ENCODE data around the gene SPPL2C. TPM values are rescaled to one million over a fixed set of nuclear protein-coding genes. Genes with fewer than 3 reads are reported as not detected.
A peak's percentile ranks its signal among the peaks of the same experiment; 100 is the strongest.

The SPPL2C gene
- polyA plus RNA-seq, 3 donors from 2014 or later, result not detected

DNA sequence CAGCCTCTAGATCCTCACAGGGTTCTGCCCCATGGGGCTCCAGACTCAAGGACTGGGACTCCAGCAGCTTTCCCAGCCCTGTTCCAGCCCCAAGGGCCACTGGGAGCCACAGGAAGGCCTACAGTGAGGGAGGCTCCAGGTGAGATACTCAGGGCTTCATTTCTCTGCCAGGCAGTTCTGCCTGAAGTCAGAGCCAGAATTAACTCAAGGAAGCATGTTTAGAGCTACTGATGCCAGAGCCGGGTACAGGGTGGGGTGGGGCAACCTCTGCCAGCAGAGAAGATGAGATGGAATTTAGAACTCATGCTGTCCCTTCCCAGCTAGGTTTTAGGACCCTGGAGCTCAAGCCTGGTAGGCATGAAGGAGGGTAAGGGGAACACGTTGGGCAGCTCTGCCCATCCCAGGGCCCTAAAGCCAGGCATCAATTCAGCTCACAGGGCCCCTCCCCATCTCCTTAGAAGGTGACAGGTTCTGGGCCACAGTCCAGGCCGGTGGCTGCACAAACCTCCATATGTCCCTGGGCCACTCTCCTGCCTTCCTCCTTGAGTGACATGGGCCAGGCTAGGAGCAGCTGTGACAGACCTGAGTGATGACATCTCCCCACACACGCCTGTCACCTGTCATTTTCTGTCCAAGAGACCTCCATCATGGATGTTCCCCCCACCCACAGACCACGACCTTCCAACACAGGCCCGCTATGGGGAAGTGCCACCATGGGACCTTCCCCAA, 24.5 kb upstream of the SPPL2C start:
- Mint-ChIP-seq H3K4me3 (no peak overlapping the region), H3K4me1 (no peaks in the 10 kb centered on the region), H3K27me3 (ENCODE audit: low read depth in 3 of 3) (peaks cover 0 to 2% (median 0%) of the 10 kb centered on the region in 3 donors), H3K36me3 (no peaks in the 10 kb centered on the region), H3K27ac (no peak overlapping the region), H3K9me3 (no peaks in the 10 kb centered on the region)
- no peak for DNase-seq

DNA sequence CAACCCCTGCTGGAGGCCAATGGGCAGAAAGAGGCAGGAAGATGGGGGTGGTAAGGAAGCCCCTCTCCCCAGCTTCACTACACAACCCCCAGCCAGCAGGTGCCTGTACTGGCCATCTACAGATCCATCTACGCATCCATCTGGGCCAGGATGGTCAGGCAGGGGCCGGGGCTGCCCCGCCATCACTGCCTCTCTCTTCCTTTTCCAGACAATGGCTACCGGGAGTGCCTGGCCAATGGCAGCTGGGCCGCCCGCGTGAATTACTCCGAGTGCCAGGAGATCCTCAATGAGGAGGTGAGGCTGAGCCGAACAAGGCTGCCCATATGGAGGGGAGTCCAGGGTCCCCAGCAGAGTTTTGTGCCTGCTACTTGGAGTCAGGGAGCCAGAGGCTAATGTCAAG, 23.5 kb upstream of the SPPL2C start:
- Mint-ChIP-seq H3K4me1 (no peaks in the 10 kb centered on the region), H3K36me3 (no peaks in the 10 kb centered on the region), H3K4me3 (no peak overlapping the region), H3K27me3 (ENCODE audit: low read depth in 3 of 3) (peaks cover 0 to 2% (median 0%) of the 10 kb centered on the region in 3 donors), H3K27ac (no peak overlapping the region), H3K9me3 (no peaks in the 10 kb centered on the region)
- no peak for DNase-seq

DNA sequence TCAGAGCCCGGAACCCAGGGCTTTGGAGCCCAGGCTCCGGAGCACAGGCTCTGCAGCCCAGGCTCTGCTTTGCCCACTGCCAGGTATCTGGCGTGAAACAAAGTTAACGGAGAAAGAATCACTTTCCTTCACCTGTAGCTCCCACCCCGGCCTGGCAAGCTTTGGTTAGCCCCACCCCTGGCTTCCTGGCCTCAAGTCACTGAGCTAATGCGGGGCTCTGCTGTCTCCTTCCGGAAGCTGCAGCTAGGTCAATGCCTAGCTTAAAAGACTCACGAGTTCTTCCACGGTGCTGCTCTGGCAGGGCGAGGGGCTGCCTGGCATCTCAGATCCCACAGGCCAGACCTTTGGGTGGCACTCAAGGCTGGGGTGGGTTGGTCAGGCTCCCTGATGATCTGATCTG, 21.1 kb upstream of the SPPL2C start:
- Mint-ChIP-seq H3K4me3 (no peak overlapping the region), H3K36me3 (no peaks in the 10 kb centered on the region), H3K27ac (no peak overlapping the region), H3K9me3 (no peaks in the 10 kb centered on the region), H3K4me1 (no peaks in the 10 kb centered on the region), H3K27me3 (ENCODE audit: low read depth in 3 of 3) (peaks cover 0 to 2% (median 0%) of the 10 kb centered on the region in 3 donors)
- DNase-seq, result no peak

DNA sequence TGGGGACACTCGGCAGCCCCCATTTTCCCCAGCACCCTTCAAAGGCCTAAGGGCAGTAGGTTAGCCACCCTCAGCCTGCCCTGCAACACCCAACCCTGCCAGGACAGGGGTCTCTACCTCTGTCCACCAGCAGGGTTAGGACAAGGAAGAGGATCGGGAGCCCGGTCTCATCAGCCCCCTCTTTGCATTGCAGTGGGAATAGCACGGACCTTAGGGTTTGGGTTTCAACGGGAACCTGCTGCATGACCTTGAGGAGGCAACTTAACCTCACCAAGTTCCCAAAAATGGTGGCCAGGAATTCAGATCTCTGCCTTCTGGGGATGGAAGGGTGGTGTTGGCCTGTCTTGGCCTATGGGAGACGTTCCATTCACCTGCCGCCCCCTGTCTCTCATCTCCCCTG, 20.2 kb upstream of the SPPL2C start:
- Mint-ChIP-seq H3K27ac (no peak overlapping the region), H3K36me3 (no peaks in the 10 kb centered on the region), H3K9me3 (no peaks in the 10 kb centered on the region), H3K27me3 (ENCODE audit: low read depth in 3 of 3) (peaks cover 0 to 2% (median 0%) of the 10 kb centered on the region in 3 donors), H3K4me1 (no peaks in the 10 kb centered on the region), H3K4me3 (no peak overlapping the region)
- DNase-seq, result no peak

DNA sequence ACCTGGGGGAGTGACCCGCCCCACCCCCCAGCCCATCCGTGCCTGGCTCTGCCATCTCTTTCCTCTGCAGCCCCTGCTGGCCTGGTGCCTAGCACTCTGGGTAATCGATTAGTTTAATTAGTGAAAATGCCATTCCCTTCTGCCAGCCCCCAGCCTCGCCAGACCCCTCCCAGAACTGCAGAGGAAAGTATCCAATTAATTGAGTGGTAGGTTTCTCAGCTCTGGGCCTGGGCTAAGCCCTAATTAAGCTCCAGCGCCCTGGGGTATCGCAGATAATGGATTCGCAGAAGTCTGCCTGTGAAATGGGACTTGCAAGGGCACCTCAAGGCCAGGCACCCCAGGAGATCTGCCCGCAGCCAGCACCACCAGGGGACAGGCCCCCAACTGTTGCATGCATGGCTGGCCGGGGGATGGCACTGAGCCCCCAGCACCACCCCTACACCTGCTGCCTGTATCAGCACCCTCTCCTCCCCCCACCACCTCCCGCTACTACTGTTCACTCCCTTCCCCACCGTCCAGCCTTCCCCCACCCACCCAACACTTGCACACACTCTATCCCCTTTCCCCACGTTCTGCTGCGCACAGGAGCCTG, 19.7 kb upstream of the SPPL2C start:
- H3K9me3 Mint-ChIP-seq, result no peaks in the 10 kb centered on the region
- no peaks in the 10 kb centered on the region for H3K36me3 Mint-ChIP-seq
- H3K27ac Mint-ChIP-seq, result no peak overlapping the region
- H3K4me1 Mint-ChIP-seq, result no peaks in the 10 kb centered on the region
- no peak overlapping the region for H3K4me3 Mint-ChIP-seq
- H3K27me3 Mint-ChIP-seq (ENCODE audit: low read depth in 3 of 3), result peaks cover 0 to 2% (median 0%) of the 10 kb centered on the region in 3 donors
- no peak for DNase-seq

DNA sequence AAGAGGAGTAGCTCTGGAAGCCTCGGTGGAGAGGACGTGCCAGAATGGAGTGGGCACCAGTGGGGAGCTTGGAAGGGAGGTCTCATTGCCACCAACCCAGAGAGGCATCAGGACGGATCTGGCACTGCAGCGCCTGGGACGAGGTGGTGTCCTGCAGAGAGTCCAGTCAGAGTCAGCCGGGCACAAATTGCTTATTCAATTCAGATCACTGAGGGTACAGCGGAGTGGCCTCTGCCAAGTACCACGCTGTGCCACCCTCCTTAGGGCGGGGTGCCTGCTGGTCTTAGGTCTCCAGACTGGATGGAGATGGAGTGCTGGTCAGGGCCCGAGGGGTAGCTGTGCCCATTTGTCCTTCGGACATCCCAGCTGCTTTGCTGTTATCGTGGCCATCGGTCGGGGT, 18.9 kb upstream of the SPPL2C start:
- no peak overlapping the region for H3K27ac Mint-ChIP-seq
- H3K27me3 Mint-ChIP-seq (ENCODE audit: low read depth in 3 of 3), result peaks cover 0 to 2% (median under 1%) of the 10 kb centered on the region in 3 donors
- H3K36me3 Mint-ChIP-seq, result no peaks in the 10 kb centered on the region
- H3K9me3 Mint-ChIP-seq, result no peaks in the 10 kb centered on the region
- DNase-seq, result no peak
- no peak overlapping the region for H3K4me3 Mint-ChIP-seq
- no peaks in the 10 kb centered on the region for H3K4me1 Mint-ChIP-seq

DNA sequence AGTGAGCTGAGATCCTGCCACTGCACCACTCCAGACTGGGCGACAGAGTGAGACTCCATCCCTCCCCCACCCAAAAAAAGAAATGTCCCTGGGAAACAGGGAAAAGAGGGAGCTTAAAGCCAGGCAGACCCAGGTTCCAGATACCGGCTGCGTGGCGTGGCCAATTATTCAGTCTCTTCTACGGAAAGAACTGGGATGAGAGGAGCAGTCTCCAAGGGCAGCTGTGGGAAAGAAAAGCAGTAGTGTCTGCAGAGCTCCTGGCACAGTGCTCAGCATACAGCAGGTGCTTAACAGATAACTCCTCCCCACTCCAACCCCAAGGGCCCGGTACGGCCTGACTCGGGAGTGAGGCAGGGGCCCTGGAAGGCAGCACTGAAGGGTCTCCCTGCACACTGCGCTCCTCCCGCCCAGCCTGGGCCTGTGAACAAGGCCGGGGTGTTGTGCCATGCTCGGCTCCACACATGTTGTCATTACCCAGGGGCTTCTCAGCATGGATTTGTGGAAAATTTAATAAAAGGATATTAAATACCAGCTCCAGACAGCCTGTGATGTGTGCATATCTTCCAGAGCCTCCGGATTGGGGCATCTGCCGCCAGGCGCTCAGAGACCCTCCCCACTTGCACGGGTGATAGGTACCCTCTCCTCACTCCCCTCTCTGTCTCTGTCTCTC, 17.6 kb upstream of the SPPL2C start:
- Mint-ChIP-seq H3K27ac (peak overlapping the region in 1 of 6 donors; percentile 69), H3K4me1 (no peaks in the 10 kb centered on the region), H3K27me3 (ENCODE audit: low read depth in 3 of 3) (peaks cover 0 to 2% (median 0%) of the 10 kb centered on the region in 3 donors)

DNA sequence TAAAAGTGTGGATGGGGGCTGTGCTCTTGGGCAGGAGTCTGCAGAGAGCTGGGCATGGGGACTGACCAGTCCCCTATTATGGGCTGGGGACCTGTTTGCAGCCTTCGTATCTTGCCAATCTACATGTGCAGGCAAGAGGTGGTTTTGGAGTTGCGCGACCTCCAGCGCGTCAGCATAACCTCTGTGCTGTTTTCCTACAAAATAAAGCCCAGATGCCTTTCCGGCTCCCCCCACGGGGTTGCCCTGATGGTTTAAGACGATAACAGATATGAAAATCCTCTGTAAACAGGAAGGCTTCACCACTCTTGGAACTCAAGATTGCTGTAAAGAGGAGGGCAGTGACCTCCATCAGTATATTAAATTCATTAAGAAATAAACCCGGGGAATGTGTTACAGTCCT, 16.5 kb upstream of the SPPL2C start:
- H3K4me3 Mint-ChIP-seq, result no peak overlapping the region
- no peak overlapping the region for H3K27ac Mint-ChIP-seq
- no peak for DNase-seq
- no peaks in the 10 kb centered on the region for H3K9me3 Mint-ChIP-seq
- no peaks in the 10 kb centered on the region for H3K4me1 Mint-ChIP-seq
- peaks cover 0 to 4% (median 0%) of the 10 kb centered on the region in 3 donors for H3K27me3 Mint-ChIP-seq (ENCODE audit: low read depth in 3 of 3)
- H3K36me3 Mint-ChIP-seq, result no peaks in the 10 kb centered on the region

More for the DNA sequence above, 17.6 kb upstream of the SPPL2C start:
- Mint-ChIP-seq H3K9me3 (no peaks in the 10 kb centered on the region), H3K36me3 (no peaks in the 10 kb centered on the region), H3K4me3 (no peak overlapping the region)
- no peak for DNase-seq

DNA sequence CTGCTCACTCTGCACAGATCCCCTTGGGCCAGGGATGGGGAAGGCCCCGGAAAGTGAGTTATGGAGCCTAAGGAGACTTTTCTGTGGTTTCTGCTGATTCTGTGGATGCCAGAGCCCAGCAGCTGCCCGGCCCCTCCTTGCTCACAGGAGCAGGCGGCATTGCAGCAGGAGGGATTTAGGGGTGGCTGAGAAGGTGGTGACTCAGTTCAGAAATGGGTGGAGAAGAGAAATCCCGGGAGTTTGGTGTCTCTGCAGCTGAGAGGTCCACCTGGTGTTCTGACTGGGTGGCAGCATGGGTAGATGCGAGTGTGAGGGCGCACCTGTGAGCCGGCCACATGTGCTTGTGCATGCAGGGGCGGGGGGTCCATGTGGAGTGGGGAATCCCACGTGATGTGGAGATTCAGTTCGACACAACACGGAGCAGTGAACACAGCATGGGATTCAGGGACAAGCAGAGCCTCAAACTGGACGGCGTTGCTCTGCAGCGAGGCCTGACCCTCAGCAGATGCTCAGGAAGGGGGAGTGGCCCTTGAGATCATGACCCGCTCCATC, 16.0 kb upstream of the SPPL2C start:
- peaks cover 0 to 4% (median 0%) of the 10 kb centered on the region in 3 donors for H3K27me3 Mint-ChIP-seq (ENCODE audit: low read depth in 3 of 3)
- no peak overlapping the region for H3K27ac Mint-ChIP-seq
- H3K36me3 Mint-ChIP-seq, result no peaks in the 10 kb centered on the region
- H3K9me3 Mint-ChIP-seq, result no peaks in the 10 kb centered on the region
- H3K4me3 Mint-ChIP-seq, result no peak overlapping the region
- no peaks in the 10 kb centered on the region for H3K4me1 Mint-ChIP-seq
- no peak for DNase-seq

DNA sequence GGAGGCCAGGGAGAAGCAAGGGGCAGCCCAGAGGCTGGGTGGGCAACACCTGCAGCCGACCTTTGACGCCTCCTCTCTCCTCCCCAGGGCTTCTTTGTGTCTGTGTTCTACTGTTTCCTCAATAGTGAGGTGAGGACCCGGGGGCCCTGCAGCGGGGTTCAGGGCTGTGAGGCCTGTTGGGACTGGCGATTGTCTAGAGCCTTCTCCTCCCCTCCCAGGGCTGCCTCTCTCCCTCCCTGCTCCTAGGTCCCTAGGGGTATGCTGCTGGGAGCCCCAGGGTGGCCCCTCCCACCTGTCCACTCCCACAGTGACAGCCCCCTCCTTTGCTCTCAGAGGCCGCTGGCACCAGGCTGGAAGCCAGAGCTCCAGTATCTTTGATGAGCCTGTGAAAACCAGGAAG, 10.8 kb upstream of the SPPL2C start:
- H3K27me3 Mint-ChIP-seq (ENCODE audit: low read depth in 3 of 3), result peaks cover 0 to 4% (median 2%) of the 10 kb centered on the region in 3 donors
- DNase-seq, result no peak

DNA sequence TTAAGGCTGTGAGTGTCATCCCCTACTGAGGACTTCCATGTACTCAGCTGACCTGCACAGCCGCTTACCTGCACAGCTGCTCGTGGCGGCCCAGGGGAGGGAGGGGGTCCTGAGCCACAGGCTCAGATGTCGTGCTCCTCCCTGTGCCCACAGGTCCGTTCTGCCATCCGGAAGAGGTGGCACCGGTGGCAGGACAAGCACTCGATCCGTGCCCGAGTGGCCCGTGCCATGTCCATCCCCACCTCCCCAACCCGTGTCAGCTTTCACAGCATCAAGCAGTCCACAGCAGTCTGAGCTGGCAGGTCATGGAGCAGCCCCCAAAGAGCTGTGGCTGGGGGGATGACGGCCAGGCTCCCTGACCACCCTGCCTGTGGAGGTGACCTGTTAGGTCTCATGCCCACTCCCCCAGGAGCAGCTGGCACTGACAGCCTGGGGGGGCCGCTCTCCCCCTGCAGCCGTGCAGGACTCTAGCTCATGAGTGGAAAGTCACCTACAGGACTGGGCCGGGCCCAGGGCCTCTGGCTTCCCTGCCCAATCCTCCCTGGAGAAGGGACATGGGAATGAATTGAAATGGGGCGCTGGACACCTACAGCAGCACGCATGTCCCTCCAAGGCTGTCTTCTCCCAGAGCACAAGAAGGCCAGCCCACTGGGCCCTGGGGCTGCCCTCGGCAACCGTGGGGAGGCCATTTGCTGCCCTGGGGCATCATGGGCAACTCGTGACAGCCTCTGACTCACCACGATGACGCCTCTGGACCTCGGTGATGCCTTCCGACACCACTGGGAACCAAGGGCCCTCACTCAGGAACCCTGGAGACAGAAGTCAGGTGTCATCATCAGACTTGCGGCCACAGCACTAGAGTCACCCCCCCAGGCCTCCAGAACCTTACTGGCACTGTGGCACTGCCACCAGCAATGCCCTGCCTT, 9.9 kb upstream of the SPPL2C start:
- no peak overlapping the region for H3K4me3 Mint-ChIP-seq
- no peak overlapping the region for H3K27ac Mint-ChIP-seq
- H3K9me3 Mint-ChIP-seq, result no peaks in the 10 kb centered on the region
- no peak for DNase-seq
- H3K4me1 Mint-ChIP-seq, result no peaks in the 10 kb centered on the region
- H3K27me3 Mint-ChIP-seq (ENCODE audit: low read depth in 3 of 3), result peaks cover 0 to 4% (median 2%) of the 10 kb centered on the region in 3 donors
- H3K36me3 Mint-ChIP-seq, result no peaks in the 10 kb centered on the region

More for the DNA sequence above, 10.8 kb upstream of the SPPL2C start:
- no peak overlapping the region for H3K27ac Mint-ChIP-seq
- H3K4me1 Mint-ChIP-seq, result no peaks in the 10 kb centered on the region
- H3K9me3 Mint-ChIP-seq, result no peaks in the 10 kb centered on the region
- H3K36me3 Mint-ChIP-seq, result no peaks in the 10 kb centered on the region
- no peak overlapping the region for H3K4me3 Mint-ChIP-seq

DNA sequence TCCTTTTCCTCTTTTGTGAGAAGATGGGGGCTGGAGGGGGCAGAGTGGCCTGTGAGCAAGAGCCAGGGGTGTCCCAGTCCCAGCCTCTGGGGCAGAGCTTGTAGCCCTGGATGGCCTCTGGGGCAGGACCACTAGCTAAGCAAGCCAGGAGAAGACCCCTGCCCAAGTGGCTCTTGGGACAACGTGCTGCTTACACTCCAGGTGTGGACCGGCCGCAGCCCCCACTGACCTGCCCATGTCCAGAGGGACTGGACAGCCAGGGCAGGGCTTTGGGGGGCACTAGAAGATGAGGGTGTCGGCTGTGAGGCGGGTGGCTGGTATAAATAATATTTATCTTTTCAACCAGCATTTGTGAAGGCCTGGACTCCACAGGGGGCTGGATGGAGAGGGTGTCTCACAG, 9.2 kb upstream of the SPPL2C start:
- H3K27ac Mint-ChIP-seq, result no peak overlapping the region
- H3K4me3 Mint-ChIP-seq, result no peak overlapping the region
- H3K9me3 Mint-ChIP-seq, result no peaks in the 10 kb centered on the region
- H3K36me3 Mint-ChIP-seq, result no peaks in the 10 kb centered on the region
- no peak for DNase-seq
- no peaks in the 10 kb centered on the region for H3K4me1 Mint-ChIP-seq
- peaks cover 0 to 4% (median 2%) of the 10 kb centered on the region in 3 donors for H3K27me3 Mint-ChIP-seq (ENCODE audit: low read depth in 3 of 3)
